HepG2 (cell line): ENCODE results near the gene ARHGAP45. TPM values are rescaled to one million over a fixed set of nuclear protein-coding genes. Genes with fewer than 3 reads are reported as not detected.

ENCODE experiments used
- AGO1 ChIP-seq: fragments of 200-400 bp; formaldehyde crosslinking; IDR thresholded peaks from 2 replicates; pipeline ENCODE4 v1.6.1; 2017; ENCODE audit warnings: mild to moderate bottlenecking, low read depth, low read length, moderate library complexity; ENCODE audit not compliant: poor library complexity, severe bottlenecking
- CREM ChIP-seq, 2 experiments: sonication (generic) in 1 of 2; formaldehyde crosslinking in 1 of 2; IDR thresholded peaks; 2 replicates each; pipeline versions ENCODE4 v1.4.0 to v1.6.1; 2016 to 2020; ENCODE audit warnings: antibody characterized with exemption in 1 of 2, mild to moderate bottlenecking in 1 of 2, missing genetic modification reagents in 1 of 2
- GATAD2A ChIP-seq: IDR thresholded peaks from 2 replicates; pipeline ENCODE4 v1.6.1; 2016
- HMGXB3 ChIP-seq: sonication (generic); formaldehyde crosslinking; IDR thresholded peaks from 2 replicates; pipeline ENCODE4 v1.4.0; 2020; ENCODE audit warnings: missing genetic modification reagents, borderline replicate concordance
- MED1 ChIP-seq: sonication (generic); formaldehyde crosslinking; IDR thresholded peaks from 2 replicates; pipeline ENCODE4 v1.4.0; 2020; ENCODE audit warnings: missing genetic modification reagents
- NAIF1 ChIP-seq: sonication (generic); formaldehyde crosslinking; IDR thresholded peaks from 2 replicates; pipeline ENCODE4 v1.5.0; 2020; ENCODE audit warnings: mild to moderate bottlenecking, missing genetic modification reagents, borderline replicate concordance
- NCOA2 ChIP-seq: sonication (generic); formaldehyde crosslinking; IDR thresholded peaks from 2 replicates; pipeline ENCODE4 v1.8.0; 2022; ENCODE audit warnings: inconsistent platforms
- NFKBIZ ChIP-seq: IDR thresholded peaks from 2 replicates; pipeline ENCODE4 v1.6.1; 2018; ENCODE audit warnings: missing genetic modification reagents, missing compliant biosample characterization
- NFYB ChIP-seq: sonication (generic); formaldehyde crosslinking; IDR thresholded peaks from 2 replicates; pipeline ENCODE4 v1.4.0; 2020; ENCODE audit warnings: missing genetic modification reagents
- RCOR2 ChIP-seq: IDR thresholded peaks from 2 replicates; pipeline ENCODE4 v1.6.1; 2016; ENCODE audit warnings: missing biosample characterization, missing genetic modification reagents
- TRIM24 ChIP-seq: sonication (generic); formaldehyde crosslinking; IDR thresholded peaks from 2 replicates; pipeline ENCODE4 v1.8.0; 2022; ENCODE audit warnings: mild to moderate bottlenecking, missing genetic modification reagents
- ZHX2 ChIP-seq, 2 experiments: sonication (generic) in 1 of 2; formaldehyde crosslinking in 1 of 2; IDR thresholded peaks; 2 replicates each; pipeline versions ENCODE4 v1.6.1 to v1.9.0; 2014 to 2022; ENCODE audit warnings: antibody characterized with exemption in 1 of 2, borderline replicate concordance in 1 of 2, inconsistent platforms in 1 of 2, low read depth in 1 of 2, missing genetic modification reagents in 1 of 2
- ZMYM3 ChIP-seq: sonication (generic); formaldehyde crosslinking; IDR thresholded peaks from 2 replicates; pipeline ENCODE4 v1.5.1; 2020; ENCODE audit warnings: mild to moderate bottlenecking, missing genetic modification reagents
- ZNF335 ChIP-seq: sonication (generic); formaldehyde crosslinking; IDR thresholded peaks from 2 replicates; pipeline ENCODE4 v1.4.0; 2020; ENCODE audit warnings: missing genetic modification reagents
- ZNF382 ChIP-seq: sonication (generic); formaldehyde crosslinking; IDR thresholded peaks from 2 replicates; pipeline ENCODE4 v1.5.0; 2020; ENCODE audit warnings: missing genetic modification reagents, mild to moderate bottlenecking, borderline replicate concordance
- ZNF629 ChIP-seq: sonication (generic); formaldehyde crosslinking; conservative IDR thresholded peaks from 2 replicates; pipeline ENCODE4 v1.5.0; 2020; ENCODE audit warnings: missing genetic modification reagents
- polyA plus RNA-seq, 8 experiments: library from polyadenylated mRNA; depleted of rRNA in 3 of 8; stranded (reverse) in 7 of 8; unstranded in 1 of 8; fragments of >200 nt; fragmentation: Illumina TruSeq in 4 of 8; extraction: Trizol in 4 of 8; gene quantifications; 2 replicates each; pipeline versions ENCODE4 v1.2.1 to v1.2.3, GENCODE V29; 2011 to 2016; ENCODE audit warnings: low read depth in 4 of 8, missing spikeins in 1 of 8, mixed read lengths in 1 of 8; ENCODE audit not compliant: insufficient read depth in 1 of 8
- total RNA-seq, 5 experiments: library from RNA; depleted of rRNA; stranded (reverse); fragments of >200 nt; fragmentation: Illumina TruSeq; extraction: Trizol; gene quantifications; 2 replicates each; pipeline ENCODE4 v1.2.3, GENCODE V29; 2016; ENCODE audit warnings: low read depth in 1 of 5
- TF ChIP-seq, protein P1 (sequence below): IDR thresholded peaks from 2 replicates; pipeline ENCODE4 v1.6.1; 2016; ENCODE audit warnings: control low read depth

ARHGAP45 gene
- total and polyA plus RNA-seq, 2 of the 13 experiments (the other 11 are each of a cell fraction or from before 2014, with no cell fraction given): 0.84 to 32.0 TPM

DNA sequence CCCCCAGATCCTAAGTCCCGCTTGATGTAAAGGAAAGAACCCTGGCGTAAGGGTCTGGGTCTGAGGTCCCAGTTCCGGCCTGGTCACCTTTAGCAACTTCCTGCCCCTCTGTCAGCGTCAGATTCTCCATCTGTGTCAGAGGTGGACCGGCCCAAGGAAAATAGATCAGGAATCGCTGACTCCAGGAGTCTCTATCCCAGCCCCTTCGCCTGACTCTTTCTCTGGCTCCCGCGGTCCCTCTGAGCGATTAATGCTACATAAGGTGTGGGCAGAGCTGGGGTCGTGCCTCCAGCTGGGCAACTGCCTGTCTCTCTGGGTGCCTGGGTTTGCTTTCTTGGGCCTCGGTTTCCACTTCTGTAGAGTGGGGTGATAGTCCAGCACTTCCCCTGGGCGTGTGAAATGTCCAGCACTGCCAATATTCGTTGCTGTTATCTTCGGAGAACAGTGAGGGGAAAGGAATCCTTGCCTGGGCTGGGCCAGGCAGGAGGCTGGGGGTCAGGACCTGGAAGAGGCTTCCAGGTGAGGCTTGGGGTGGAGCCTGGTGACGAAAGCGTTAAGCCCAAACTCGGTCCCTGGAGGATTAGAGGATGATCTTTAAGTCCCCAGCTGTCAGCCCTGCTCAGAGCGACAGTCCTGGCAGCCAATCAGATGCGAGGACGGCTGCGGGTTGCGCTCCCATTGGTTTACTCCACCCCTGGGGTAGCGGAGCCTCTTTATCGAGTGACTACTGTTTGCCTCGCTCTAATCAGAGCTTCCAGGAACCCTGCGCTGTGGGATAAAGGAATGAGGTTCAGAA lies 26.3 kb upstream of the ARHGAP45 start (continued):
- TF ChIP-seq ZHX2 (IDR thresholded peaks at IDR 0.05; ENCODE audit: low read depth) (0 out of 2 replicates have a peak, but pooled peaks have one; percentile 15), ZHX2 (CRISPR knock-in tag; IDR thresholded peaks at IDR 0.05; ENCODE audit: borderline replicate concordance) (no peak), NAIF1 (CRISPR knock-in tag) (no peak), TRIM24 (CRISPR knock-in tag) (no peak), MED1 (CRISPR knock-in tag) (0 out of 2 replicates have a peak, but pooled peaks have one; percentile 28), NFYB (CRISPR knock-in tag) (peak; percentile 99), RCOR2 (CRISPR knock-in tag) (peak; percentile 31; the same call in 1 of the 2 replicates), NCOA2 (CRISPR knock-in tag) (no peak), NFKBIZ (CRISPR knock-in tag) (no peak; the same call in 1 of the 2 replicates), AGO1 (peak; percentile 24), GATAD2A (peak; percentile 25; the same call in 1 of the 2 replicates), HMGXB3 (CRISPR knock-in tag) (peak; percentile 37; the same call in 1 of the 2 replicates), ZNF382 (CRISPR knock-in tag) (no peak), ZMYM3 (CRISPR knock-in tag) (peak; percentile 67; the same call in 1 of the 2 replicates), ZNF335 (CRISPR knock-in tag) (0 out of 2 replicates have a peak, but pooled peaks have one; percentile 33), CREM (IDR thresholded peaks at IDR 0.05) (peak; percentile 22; the same call in 1 of the 2 replicates), CREM (CRISPR knock-in tag; IDR thresholded peaks at IDR 0.05) (no peak), ZNF629 (peak; percentile 96)
- TF ChIP-seq, protein P1, sequence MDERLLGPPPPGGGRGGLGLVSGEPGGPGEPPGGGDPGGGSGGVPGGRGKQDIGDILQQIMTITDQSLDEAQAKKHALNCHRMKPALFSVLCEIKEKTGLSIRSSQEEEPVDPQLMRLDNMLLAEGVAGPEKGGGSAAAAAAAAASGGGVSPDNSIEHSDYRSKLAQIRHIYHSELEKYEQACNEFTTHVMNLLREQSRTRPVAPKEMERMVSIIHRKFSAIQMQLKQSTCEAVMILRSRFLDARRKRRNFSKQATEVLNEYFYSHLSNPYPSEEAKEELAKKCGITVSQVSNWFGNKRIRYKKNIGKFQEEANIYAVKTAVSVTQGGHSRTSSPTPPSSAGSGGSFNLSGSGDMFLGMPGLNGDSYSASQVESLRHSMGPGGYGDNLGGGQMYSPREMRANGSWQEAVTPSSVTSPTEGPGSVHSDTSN (CRISPR knock-in tag): peak; percentile 98
